ENCODE data around the gene PCID2. TPM values are rescaled to one million over a fixed set of nuclear protein-coding genes. Genes with fewer than 3 reads are reported as not detected.

Gene PCID2
- total RNA-seq, 2 experiments from 2014 or later: 59.3 to 60.8 TPM

- Mint-ChIP-seq H3K9me3 (no peaks in the 10 kb centered on the region), H3K4me1 (peaks cover 15% of the 10 kb centered on the region), H3K36me3 (peaks cover 27% of the 10 kb centered on the region), H3K4me3 (no peak overlapping the region), H3K27me3 (no peaks in the 10 kb centered on the region), H3K27ac (peak overlapping the region; percentile 63)
- POLR2A ChIA-PET: no interaction called here
- ATAC-seq (ENCODE audit: low read depth) (no peak), DNase-seq (no peak)
Observed at GRCh38 chr13:113176280-113176679, 32.2 kb downstream of the PCID2 start.

DNA sequence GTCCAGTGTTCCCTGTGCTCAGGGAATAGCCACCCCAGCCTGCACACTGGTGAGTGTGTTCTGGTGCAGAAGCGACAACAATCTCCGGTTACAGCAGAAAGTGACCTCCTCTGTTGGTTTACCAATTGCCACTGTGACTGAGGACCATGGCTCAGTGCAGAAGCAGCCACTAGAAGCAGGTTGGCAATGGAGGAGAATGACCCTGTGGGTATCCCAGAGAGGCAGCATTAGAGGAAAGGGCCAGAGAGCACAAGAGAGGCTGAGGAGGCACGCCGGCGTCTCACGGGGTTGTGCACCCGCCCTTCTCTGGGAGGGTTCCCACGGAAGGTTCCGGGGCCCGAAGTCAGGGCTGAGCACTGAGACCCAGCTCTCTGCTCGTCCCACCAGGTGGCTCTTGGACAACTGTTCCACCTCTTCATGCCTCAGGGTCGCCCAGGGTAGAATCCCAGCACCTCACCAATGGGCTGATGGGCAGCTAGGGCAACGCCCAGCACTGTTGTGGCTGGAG, 36.0 kb downstream of the PCID2 start:
- H3K27me3 Mint-ChIP-seq: no peaks in the 10 kb centered on the region
- peak overlapping the region; percentile 21 for H3K27ac Mint-ChIP-seq
- ATAC-seq (ENCODE audit: low read depth) (no peak), DNase-seq (no peak)
- peaks cover 28% of the 10 kb centered on the region for H3K36me3 Mint-ChIP-seq
- POLR2A ChIA-PET: no interaction called here
- H3K9me3 Mint-ChIP-seq: no peaks in the 10 kb centered on the region
- H3K4me1 Mint-ChIP-seq: peaks cover 3% of the 10 kb centered on the region
- H3K4me3 Mint-ChIP-seq: no peak overlapping the region

GRCh38 chr13:113171250-113172125, 37.0 kb downstream of the PCID2 start:
- POLR2A ChIA-PET: no interaction called here
- H3K4me1 Mint-ChIP-seq: peaks cover 3% of the 10 kb centered on the region
- ATAC-seq (ENCODE audit: low read depth): no peak
- no peak overlapping the region for H3K27ac Mint-ChIP-seq
- H3K27me3 Mint-ChIP-seq: no peaks in the 10 kb centered on the region
- H3K4me3 Mint-ChIP-seq: no peak overlapping the region
- peaks cover 32% of the 10 kb centered on the region for H3K36me3 Mint-ChIP-seq
- no peak for DNase-seq
- no peaks in the 10 kb centered on the region for H3K9me3 Mint-ChIP-seq

GRCh38 chr13:113170511-113170910, 38.0 kb downstream of the PCID2 start:
- ATAC-seq (ENCODE audit: low read depth) (no peak), DNase-seq (no peak)
- Mint-ChIP-seq H3K36me3 (peaks cover 28% of the 10 kb centered on the region), H3K27ac (no peak overlapping the region), H3K9me3 (no peaks in the 10 kb centered on the region), H3K4me1 (no peaks in the 10 kb centered on the region), H3K4me3 (no peak overlapping the region), H3K27me3 (no peaks in the 10 kb centered on the region)
- POLR2A ChIA-PET: no interaction called here

GRCh38 chr13:113169277-113170272, 38.9 kb downstream of the PCID2 start:
- Mint-ChIP-seq H3K4me3 (no peak overlapping the region), H3K9me3 (no peaks in the 10 kb centered on the region), H3K4me1 (peaks cover 3% of the 10 kb centered on the region), H3K27ac (no peak overlapping the region), H3K36me3 (peaks cover 27% of the 10 kb centered on the region), H3K27me3 (no peaks in the 10 kb centered on the region)
- DNase-seq (no peak), ATAC-seq (ENCODE audit: low read depth) (no peak)
- POLR2A ChIA-PET: no interaction called here

DNA sequence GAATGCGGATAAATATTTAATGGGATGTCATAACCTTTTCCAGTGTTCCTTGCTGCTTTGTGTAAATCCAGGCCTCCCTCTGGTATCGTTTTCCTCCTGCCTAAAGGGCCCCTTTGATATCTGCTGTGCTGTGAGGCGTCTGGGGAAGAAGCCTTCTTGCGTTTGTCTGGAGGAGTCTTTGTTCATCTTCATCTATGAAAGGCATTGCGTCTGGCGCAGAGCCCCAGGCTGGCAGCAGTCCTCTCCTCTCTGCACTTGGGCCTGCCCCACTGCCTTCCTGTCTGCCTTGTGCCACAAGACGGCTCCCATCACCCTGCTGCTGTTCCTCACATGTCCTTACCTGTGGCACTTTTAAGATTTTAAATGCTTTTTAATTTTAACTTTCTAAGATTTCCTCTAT, 40.3 kb downstream of the PCID2 start:
- Mint-ChIP-seq H3K4me1 (peaks cover 10% of the 10 kb centered on the region), H3K9me3 (no peaks in the 10 kb centered on the region), H3K27me3 (no peaks in the 10 kb centered on the region), H3K27ac (no peak overlapping the region), H3K36me3 (peaks cover 23% of the 10 kb centered on the region), H3K4me3 (no peak overlapping the region)
- POLR2A ChIA-PET: no interaction called here
- no peak for ATAC-seq (ENCODE audit: low read depth)
- no peak for DNase-seq

DNA sequence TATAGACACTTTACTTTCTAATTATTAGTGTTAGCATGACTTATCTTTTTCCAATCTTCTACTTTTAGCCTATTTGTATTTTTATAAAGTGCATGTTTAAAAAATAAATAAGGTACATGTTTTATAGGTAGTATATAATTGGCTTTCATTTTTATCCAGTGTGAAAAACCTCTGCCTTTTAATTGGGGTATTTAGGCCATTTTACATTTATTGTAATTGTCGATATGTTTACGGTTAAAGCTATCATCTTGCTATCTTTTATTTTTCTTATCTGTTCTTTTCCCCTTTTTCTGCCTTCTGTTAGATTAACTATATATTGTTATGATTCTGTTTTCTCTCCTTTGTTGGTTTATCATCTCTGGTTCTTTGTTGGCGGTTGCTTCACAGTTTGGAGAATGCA, 40.9 kb downstream of the PCID2 start:
- no peak overlapping the region for H3K27ac Mint-ChIP-seq

GRCh38 chr13:113167155-113167554, 41.3 kb downstream of the PCID2 start:
- Mint-ChIP-seq H3K4me3 (no peak overlapping the region), H3K27me3 (no peaks in the 10 kb centered on the region), H3K9me3 (no peaks in the 10 kb centered on the region), H3K4me1 (peaks cover 14% of the 10 kb centered on the region), H3K36me3 (peaks cover 23% of the 10 kb centered on the region), H3K27ac (no peak overlapping the region)
- POLR2A ChIA-PET: no interaction called here
- DNase-seq (no peak), ATAC-seq (ENCODE audit: low read depth) (no peak)

More for the DNA sequence above, 40.9 kb downstream of the PCID2 start:
- Mint-ChIP-seq H3K4me3 (no peak overlapping the region), H3K4me1 (peaks cover 14% of the 10 kb centered on the region), H3K27me3 (no peaks in the 10 kb centered on the region), H3K36me3 (peaks cover 23% of the 10 kb centered on the region), H3K9me3 (no peaks in the 10 kb centered on the region)
- no peak for ATAC-seq (ENCODE audit: low read depth)
- DNase-seq: no peak
- POLR2A ChIA-PET: no interaction called here

- peaks cover 23% of the 10 kb centered on the region for H3K36me3 Mint-ChIP-seq
- H3K4me1 Mint-ChIP-seq: peaks cover 14% of the 10 kb centered on the region
- no peak for ATAC-seq (ENCODE audit: low read depth)
- no peaks in the 10 kb centered on the region for H3K9me3 Mint-ChIP-seq
- POLR2A ChIA-PET: no interaction called here
- DNase-seq: no peak
- no peak overlapping the region for H3K4me3 Mint-ChIP-seq
- H3K27ac Mint-ChIP-seq: no peak overlapping the region
- no peaks in the 10 kb centered on the region for H3K27me3 Mint-ChIP-seq
Observed at GRCh38 chr13:113166681-113167080, 41.8 kb downstream of the PCID2 start.

DNA sequence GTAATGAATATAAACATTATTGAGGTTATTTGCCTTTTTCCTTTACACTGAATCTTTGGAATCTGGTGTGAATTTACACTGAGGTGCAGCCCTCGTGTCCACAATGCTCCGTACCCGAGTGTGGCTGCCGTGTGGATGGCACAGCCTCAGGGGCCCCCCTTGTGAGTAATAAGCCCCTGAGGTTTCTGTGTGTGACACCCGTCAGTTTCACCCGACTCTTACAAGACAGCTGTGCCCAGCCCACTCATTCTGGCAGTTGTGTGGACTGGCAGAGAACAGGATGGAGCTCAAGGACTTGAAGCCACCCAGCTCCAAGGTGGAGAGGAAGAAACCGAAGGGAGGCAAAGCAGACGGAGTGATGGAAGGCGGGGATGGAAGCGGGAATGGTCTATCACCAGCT, 42.2 kb downstream of the PCID2 start:
- Mint-ChIP-seq H3K27me3 (no peaks in the 10 kb centered on the region), H3K36me3 (peaks cover 23% of the 10 kb centered on the region), H3K4me1 (peaks cover 17% of the 10 kb centered on the region), H3K27ac (no peak overlapping the region), H3K9me3 (no peaks in the 10 kb centered on the region), H3K4me3 (no peak overlapping the region)
- no peak for ATAC-seq (ENCODE audit: low read depth)
- DNase-seq: no peak
- POLR2A ChIA-PET: no interaction called here

DNA sequence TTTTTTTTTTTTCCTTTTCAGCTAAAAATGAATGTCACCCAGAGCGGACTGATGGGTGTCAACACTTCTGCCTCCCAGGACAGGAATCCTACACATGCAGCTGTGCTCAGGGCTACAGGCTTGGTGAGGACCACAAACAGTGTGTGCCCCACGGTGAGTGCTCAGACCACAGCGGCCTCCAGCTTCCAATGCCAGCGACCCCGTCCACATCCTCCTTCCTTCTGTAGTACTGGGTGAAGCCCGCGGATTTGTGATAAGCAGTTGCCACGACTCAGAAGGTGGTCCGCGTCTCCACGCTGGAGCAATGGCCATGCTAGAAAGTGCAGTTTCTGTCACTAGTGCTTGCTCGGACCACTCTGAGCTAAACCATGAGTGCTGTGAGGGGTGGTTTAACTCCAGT, 44.0 kb downstream of the PCID2 start:
- ATAC-seq (ENCODE audit: low read depth) (no peak), DNase-seq (no peak)
- Mint-ChIP-seq H3K9me3 (no peaks in the 10 kb centered on the region), H3K27ac (peak overlapping the region; percentile 45), H3K27me3 (no peaks in the 10 kb centered on the region), H3K36me3 (peaks cover 19% of the 10 kb centered on the region), H3K4me1 (peaks cover 26% of the 10 kb centered on the region), H3K4me3 (no peak overlapping the region)
- POLR2A ChIA-PET: interaction anchor here (0.8 kb wide), 1 partner anchor 45 kb away, joined by 3 read pairs; the partner anchor contains the start of genes CUL4A and PCID2

DNA sequence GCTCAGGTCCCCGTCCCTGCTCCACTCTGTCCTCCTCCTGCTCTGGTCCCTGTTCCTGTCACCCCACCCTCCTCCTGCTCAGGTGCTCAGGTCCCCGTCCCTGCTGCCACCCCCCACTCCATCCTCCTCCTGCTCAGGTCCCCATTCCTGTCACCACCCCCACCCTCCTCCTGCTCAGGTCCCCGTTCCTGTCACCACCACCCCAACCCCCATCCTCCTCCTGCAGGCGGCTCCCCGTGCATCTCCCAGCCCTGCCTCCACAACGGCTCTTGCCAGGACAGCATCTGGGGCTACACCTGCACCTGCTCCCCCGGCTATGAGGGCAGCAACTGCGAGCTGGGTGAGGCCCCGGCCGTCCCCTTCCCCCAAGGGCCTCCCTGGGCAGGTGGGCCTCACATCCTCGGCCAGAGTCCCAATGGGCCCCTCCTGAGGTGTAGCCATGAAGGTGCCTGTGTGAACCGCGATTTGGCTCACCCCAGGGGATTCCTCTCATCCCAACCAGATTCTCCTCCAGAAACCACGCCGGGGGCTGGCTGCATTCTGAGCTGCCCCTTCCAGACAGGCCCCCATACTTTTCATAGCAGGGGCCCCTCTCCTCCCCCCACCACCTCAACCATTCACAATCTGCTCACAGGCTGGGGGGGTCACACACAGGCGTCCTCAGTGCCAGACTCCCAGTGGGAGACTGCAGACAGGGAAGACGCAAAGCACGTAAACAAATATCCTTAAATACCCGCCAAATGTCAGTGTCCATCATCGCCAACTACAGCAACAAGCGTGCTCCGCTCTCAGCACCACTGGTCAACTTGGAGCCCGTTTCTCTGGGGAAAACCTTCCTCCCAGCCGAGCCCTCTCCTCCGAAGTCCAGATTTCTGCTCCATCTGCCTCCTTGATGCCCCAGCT, 45.4 kb downstream of the PCID2 start:
- DNase-seq: peak; percentile 46
- peaks cover 9% of the 10 kb centered on the region for H3K36me3 Mint-ChIP-seq
- POLR2A ChIA-PET: interaction anchor here (0.6 to 1.0 kb wide), 2 partner anchors 46 to 409 kb away, joined by 3 to 4 read pairs; partner anchors contain the start of genes CUL4A and PCID2
- H3K9me3 Mint-ChIP-seq: no peaks in the 10 kb centered on the region
- ATAC-seq (ENCODE audit: low read depth): peak; percentile 61
- peak overlapping the region; percentile 28 for H3K4me3 Mint-ChIP-seq
- no peaks in the 10 kb centered on the region for H3K27me3 Mint-ChIP-seq
- peak overlapping the region; percentile 79 for H3K27ac Mint-ChIP-seq
- peaks cover 26% of the 10 kb centered on the region for H3K4me1 Mint-ChIP-seq
